Activated naive CD4-positive, alpha-beta T cell treated with anti-CD3 and anti-CD28 coated beads, Interleukin-2, amount 50 U/mL, for 72 hours (primary cell): Measurements from ENCODE around the gene PRR23A. TPM values are rescaled to one million over a fixed set of nuclear protein-coding genes. Genes with fewer than 3 reads are reported as not detected.

Source experiments
- ATAC-seq, 2 donors: fragments of 150-1000 bp; cut with Tn5 transposase; 2 replicates each; pipeline ENCODE4 v1.10.0; 2021; ENCODE audit warnings: mild to moderate bottlenecking in 2 of 2, moderate library complexity in 2 of 2
- DNase-seq, 2 donors: peaks; one replicate each; pipeline ENCODE4 v3.0.0; 2021 to 2022; ENCODE audit warnings: low spot score in 2 of 2
- H3K27ac Mint-ChIP-seq, 2 donors: one replicate each; pipeline ENCODE4 v1.8.0; 2022; ENCODE audit warnings: mild to moderate bottlenecking in 2 of 2, mixed read lengths in 2 of 2
- H3K36me3 Mint-ChIP-seq, 2 donors: one replicate each; pipeline ENCODE4 v1.8.0; 2022; ENCODE audit warnings: mixed read lengths in 2 of 2
- H3K9me3 Mint-ChIP-seq, 2 donors: one replicate each; pipeline ENCODE4 v1.8.0; 2022; ENCODE audit warnings: mixed read lengths in 2 of 2
- total RNA-seq, 2 donors: library from RNA; stranded (reverse); gene quantifications; one replicate each; pipeline ENCODE4 v1.2.3, GENCODE V29; 2022

PRR23A gene
- total RNA-seq, 2 donors from 2014 or later = not detected

DNA sequence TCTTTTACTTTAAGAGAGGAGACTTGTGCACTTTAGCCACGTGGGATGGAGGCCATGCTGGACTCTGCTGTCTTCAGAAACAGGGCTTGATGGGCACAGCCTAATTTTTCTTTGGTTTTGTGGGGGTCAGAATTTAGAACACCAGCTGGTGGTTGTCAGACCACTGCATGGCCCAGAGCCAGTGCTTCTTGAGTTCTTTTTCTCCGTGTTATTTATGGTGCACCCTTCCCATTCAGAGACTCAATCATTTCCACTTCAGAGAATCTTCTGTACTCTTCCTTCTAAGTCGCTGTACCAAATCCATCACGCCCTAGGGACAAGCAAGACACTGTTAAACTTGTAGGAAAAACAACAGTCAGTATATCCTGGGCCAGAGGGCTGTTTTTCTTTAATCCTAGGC is 20.1 kb downstream of the PRR23A start:
- H3K9me3 Mint-ChIP-seq = no peaks in the 10 kb centered on the region
- ATAC-seq = no peak
- no peaks in the 10 kb centered on the region for H3K36me3 Mint-ChIP-seq
- H3K27ac Mint-ChIP-seq = no peak overlapping the region
- DNase-seq = no peak

DNA sequence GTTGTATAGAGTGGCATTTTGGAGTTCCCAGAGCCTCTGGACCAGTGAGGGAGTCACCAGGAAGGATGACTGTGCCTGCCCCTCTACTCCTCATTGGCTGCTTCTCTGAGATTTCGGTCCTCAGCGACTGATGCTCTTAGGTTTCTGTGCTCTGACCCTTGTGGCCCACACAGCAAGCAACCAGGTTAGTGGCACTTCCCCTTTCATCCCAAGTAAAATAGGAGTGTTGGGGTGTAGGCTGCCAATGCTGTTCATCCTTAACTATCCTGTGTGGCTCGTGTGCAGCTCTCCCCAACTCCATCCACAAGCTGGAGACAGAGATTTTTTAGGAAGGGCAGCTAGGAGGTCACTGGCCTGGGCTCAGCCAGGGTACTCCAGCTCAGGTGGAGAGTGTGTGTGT is 21.3 kb downstream of the PRR23A start:
- H3K27ac Mint-ChIP-seq = no peak overlapping the region
- H3K36me3 Mint-ChIP-seq = no peaks in the 10 kb centered on the region
- DNase-seq (no peak), ATAC-seq (no peak)
- H3K9me3 Mint-ChIP-seq = no peaks in the 10 kb centered on the region

DNA sequence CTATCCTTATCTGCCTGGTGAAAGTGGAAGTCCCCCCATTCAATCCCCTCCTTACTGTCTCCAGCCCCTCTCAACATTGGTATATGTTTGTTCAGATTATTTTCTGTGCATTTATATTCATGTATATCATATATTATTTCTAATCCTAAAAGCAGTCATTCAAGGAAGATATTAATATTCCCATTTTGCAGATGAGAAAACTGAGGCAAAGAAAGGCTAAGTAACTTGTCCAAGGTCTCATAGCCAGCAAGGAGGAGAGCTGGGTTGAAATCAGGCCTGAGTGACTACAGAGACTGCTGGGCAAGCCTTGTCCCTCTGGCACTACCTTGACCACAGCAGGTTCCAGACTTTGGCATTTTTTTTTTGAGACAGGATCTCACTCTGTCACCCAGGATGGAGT is 30.0 kb downstream of the PRR23A start:
- Mint-ChIP-seq H3K9me3 (no peaks in the 10 kb centered on the region), H3K27ac (peak overlapping the region in 1 of 2 donors; percentile 9), H3K36me3 (no peaks in the 10 kb centered on the region)
- ATAC-seq (no peak), DNase-seq (no peak)

DNA sequence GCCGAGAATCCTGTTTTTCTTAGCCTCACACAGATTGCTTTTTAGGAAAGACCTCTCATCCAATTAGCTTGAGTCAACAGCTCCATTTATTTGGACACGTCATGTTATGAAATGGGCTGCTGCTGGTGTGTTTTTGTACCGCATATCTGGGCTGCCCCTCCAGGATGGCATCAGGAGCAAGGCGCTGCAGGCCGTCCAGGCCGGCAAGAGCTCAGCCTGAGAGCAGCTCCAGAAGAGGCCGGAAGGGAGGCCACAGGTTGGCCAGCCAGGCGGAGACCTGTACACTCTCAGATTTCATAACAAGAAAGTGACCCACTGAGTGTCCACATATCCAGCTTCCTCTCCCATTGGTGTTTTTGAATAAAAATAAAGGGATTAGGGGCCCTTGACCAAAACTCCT is 30.7 kb downstream of the PRR23A start:
- DNase-seq (no peak), ATAC-seq (no peak)
- Mint-ChIP-seq H3K9me3 (no peaks in the 10 kb centered on the region), H3K36me3 (no peaks in the 10 kb centered on the region), H3K27ac (no peak overlapping the region)

DNA sequence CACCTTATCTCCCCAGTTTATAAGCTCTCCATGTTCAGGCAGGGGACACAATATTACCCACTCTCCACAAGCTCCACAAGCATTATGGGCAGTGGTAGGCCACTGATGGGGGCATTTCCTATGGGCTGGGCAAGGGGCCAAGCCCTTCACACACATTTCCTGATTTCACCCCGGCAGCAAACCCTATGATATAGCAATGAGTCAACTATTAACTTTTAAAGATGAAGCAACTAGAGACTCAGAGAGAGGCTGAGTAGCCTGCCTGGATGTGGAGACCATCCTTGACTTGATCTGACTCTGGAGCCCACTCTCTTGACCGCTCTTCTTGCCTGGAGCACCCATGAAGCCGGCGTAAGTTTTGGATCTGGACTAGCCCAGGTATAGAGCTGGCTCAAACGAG is 31.6 kb downstream of the PRR23A start:
- DNase-seq (no peak), ATAC-seq (no peak)
- Mint-ChIP-seq H3K27ac (no peak overlapping the region), H3K36me3 (no peaks in the 10 kb centered on the region), H3K9me3 (no peaks in the 10 kb centered on the region)

DNA sequence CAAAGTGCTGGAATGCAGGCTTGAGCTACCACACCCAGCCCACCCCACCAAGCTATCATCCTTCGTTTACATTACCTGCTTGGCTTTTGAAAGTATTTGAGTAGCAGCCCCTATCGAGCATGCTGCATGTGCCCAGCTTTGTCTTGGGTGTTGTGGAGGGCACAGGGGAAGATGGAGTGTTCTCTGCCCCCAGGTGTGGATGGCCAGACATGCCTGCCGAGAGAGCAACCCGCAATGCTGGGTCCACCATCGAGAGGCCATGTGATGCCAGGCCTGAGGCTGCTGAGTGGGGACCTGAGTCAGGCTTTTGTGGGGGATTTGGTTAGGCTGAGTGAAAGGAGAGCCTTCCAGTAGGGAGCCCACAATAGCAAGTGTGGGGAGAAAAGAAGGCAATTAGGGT is 33.1 kb downstream of the PRR23A start:
- Mint-ChIP-seq H3K9me3 (no peaks in the 10 kb centered on the region), H3K27ac (no peak overlapping the region), H3K36me3 (no peaks in the 10 kb centered on the region)
- ATAC-seq = no peak
- no peak for DNase-seq

DNA sequence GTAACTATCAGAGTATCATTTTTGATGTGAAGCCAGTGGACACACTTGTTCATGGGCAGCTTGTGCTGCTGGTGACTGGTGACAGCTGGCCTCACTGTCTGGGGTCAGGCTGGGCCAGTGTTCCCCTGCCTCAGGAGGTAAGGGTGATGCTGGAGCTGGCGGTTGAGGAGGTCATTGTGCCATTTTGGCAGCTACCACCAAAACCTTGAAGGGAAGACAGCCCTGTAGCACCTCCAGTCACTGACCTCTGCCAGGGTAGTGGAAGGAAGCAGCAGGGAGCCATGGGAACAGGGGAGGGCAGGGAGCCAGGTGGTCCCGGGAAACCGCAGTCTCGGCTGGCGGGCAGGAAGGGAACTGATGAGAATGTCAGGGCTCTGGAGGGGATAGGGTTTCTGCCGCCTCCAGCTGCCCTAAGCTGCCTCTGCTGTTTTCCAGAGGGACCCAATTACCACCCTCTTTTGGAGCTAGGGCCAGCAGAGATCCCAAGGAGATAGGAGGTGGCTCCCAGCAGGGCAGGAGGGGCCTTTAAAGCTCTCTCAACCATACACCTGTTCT is 34.2 kb downstream of the PRR23A start:
- H3K27ac Mint-ChIP-seq = no peak overlapping the region
- no peak for DNase-seq
- no peaks in the 10 kb centered on the region for H3K9me3 Mint-ChIP-seq
- H3K36me3 Mint-ChIP-seq = no peaks in the 10 kb centered on the region
- ATAC-seq = no peak

DNA sequence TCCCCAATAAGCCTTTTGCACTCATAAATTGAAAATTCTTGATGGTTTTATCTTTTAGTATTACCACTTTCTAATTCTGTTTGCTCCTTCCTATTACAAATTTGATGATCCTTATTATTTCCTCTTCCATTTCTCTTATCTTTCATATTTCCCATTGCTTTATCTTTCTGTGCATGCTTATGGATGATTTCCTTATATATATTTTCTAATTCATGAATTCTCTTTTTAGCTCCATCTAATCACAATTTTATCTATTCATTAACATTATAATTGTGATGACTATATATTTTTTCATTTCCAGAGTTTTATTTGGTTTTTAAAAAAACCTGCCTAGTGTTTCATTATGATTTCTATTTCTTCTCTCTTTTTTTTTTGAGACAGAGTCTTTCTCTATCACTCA is 41.1 kb downstream of the PRR23A start:
- no peak for ATAC-seq
- H3K36me3 Mint-ChIP-seq = no peaks in the 10 kb centered on the region

DNA sequence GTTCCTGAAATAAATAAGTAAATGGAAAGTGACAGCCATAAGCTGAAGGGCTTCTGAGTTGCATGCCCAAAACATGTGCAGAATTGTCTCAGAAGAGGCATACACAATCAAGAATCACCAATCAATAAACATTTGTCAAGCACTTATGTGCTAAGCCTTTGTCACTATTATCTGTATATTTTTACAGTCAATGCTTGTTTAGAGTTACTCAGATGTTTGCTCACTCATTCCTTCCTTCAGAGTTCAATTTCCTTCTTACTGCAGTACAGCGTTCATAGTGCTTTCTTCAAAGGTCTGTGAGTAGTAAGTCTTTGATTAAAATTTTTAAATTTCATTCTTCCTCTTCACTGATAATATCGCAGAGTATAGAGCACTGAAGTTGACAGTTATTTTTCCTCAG is 41.8 kb downstream of the PRR23A start:
- no peak for DNase-seq
- no peak overlapping the region for H3K27ac Mint-ChIP-seq

More for the DNA sequence above, 41.1 kb downstream of the PRR23A start:
- peaks cover 6% of the 10 kb centered on the region in 2 donors for H3K9me3 Mint-ChIP-seq
- H3K27ac Mint-ChIP-seq = no peak overlapping the region
- DNase-seq = no peak

DNA sequence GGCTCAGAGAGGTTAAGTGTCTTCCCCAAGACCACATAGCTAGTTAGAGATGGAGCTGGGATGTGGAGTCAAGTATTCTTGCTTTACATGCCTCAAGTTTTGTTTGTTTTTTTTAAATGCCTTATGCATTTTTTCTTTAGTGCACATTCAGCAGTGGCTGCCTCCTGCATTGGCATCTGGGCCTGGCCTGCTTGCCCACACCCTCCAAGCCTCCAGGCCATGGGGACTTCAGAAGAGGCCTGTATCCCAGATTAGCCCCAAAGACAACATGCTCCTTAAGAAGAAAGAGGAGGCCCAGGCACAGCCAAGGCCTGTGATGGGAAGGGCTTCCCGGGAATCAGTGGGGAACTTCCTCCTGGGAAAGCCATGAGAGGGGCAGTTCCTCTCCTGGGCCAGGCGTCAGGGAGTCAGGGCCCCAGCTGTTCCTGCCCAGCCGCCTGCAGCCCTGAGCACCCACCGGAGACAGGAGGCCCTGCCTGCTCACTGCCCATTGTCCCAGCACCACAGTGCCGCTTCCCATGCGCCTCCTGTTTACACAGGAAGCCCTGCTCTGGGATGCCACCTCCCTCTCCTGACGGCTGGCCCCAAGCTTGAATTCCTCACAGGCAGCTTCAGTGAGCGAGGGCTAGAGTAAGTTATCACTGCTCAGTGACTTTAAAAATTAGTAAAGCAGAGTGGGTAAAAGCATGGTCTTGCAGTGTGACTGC is 43.1 kb downstream of the PRR23A start:
- no peak overlapping the region for H3K27ac Mint-ChIP-seq
- peaks cover 6% of the 10 kb centered on the region in 2 donors for H3K9me3 Mint-ChIP-seq
- DNase-seq = no peak
- ATAC-seq = no peak
- H3K36me3 Mint-ChIP-seq = no peaks in the 10 kb centered on the region

More for the DNA sequence above, 41.8 kb downstream of the PRR23A start:
- ATAC-seq = no peak
- Mint-ChIP-seq H3K36me3 (no peaks in the 10 kb centered on the region), H3K9me3 (peaks cover 6% of the 10 kb centered on the region in 2 donors)

DNA sequence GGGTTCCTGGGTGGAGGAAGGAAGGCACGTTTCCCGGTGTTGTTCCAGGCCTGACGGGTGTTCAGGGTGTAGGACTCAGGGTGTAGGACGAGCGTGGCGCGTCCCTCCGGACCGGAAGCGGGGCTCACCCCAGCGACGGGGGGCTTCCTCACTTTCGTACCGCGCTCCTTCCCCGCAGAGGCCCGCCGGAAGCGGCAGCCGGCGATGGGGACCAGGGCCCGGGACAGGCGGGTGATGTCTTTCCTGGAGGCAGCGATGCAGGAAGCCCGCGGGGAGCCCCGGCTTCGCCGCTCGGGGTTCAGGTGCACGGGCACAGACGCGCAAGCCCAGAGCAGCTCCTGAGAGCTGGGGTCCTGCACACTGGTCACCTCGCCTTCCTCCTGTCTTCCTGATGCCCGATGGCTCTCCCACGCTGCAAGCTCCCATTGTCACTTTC is 45.6 kb downstream of the PRR23A start:
- DNase-seq = no peak
- H3K36me3 Mint-ChIP-seq = no peaks in the 10 kb centered on the region
- H3K27ac Mint-ChIP-seq = no peak overlapping the region
- ATAC-seq = no peak
- peaks cover 6% of the 10 kb centered on the region in 2 donors for H3K9me3 Mint-ChIP-seq

Other genes with a start within 250 kb of the PRR23A start
- 10 to 100 TPM; 18.8 to 21.7 TPM for gene PIK3CB, start 171.3 kb downstream of the PRR23A start, total RNA-seq
- gene FOXL2, start 59.1 kb downstream of the PRR23A start, total RNA-seq = not detected
- not detected for gene FOXL2NB, start 59.1 kb downstream of the PRR23A start, total RNA-seq
- not detected for gene PRR23B, start 14.7 kb upstream of the PRR23A start, total RNA-seq
- not detected for gene PRR23C, start 38.6 kb upstream of the PRR23A start, total RNA-seq